GM18499 (cell line): ENCODE data around the gene SEPTIN5.

Source experiments
- ATAC-seq: cut with Tn5 transposase; IDR thresholded peaks from one replicate; pipeline ENCODE4 v1.9.1; 2021; ENCODE audit warnings: moderate number of reproducible peaks; ENCODE audit not compliant: insufficient read depth, unreplicated experiment

Gene SEPTIN5

DNA sequence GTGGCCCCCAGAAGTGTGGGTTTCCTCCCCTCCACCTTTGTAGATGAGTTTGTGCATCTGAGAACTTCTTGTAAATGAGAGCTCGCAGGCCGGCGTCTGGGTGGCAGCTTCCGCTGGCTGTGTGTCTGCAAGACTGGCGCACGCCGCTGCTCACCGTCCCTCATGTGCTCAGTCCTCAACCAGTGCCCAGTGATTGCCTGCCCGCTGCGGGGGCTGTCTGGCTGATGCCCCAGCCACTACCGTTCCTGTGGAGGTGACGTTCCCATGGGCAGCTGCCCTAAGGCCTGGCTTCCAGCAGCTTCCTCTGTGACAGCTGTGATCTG lies 55.1 kb downstream of the SEPTIN5 start:
- ATAC-seq, result no peak

DNA sequence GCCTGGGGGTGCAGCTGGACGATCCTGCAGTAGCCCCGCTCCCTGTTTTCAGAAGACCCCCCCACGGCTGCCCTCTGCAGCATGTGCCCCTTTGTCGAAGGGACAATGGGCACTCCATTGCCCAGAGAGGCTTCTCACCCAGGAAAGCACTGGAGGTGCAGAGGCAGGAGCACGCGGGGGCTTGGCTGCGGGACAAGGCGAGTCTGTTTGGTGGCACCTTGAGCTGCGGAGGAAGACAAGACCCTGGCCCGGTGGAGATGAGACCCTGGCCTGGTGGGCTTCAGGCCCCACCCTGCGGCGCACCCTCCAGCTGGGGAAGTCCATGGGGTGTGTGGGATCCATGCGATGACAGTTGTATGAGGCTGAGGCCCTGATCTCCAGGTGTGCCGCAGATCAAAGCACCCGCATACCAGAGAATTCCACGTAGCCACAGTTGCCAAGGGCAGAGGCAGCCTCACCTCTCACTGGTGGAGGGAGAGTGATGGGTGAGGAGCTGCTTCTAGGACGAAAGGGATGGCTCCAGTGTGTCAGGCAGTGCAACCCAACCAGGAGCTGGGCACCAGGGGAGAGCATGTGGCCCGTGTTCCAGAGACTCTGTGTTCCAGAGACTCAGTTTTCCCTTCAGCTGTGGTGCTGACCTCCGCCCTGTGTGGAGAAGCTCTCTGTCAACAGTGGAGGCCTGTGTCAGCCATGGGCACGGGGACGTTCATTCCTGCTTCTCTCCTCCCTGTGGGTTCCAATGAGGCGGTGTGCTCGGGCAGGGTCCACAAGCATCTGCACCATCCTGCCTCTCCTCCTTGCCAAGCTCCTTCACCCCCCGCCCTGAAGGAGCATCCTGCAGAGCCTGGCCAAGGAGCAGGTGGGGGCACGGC lies 56.3 kb downstream of the SEPTIN5 start:
- no peak for ATAC-seq

DNA sequence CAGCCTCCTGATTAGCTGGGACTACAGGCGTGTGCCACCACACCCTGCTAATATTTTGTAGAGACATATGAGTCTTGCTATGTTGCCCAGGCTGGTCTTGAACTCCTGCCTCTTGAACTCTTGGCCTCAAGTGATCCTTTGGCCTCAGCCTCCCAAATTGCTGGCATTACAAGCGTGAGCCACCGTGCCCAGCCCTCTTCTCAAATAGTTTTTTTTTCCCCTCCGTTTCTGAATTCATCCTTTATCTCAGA lies 58.0 kb downstream of the SEPTIN5 start:
- no peak for ATAC-seq
